ENCODE data around the gene TXNDC8. TPM values are rescaled to one million over a fixed set of nuclear protein-coding genes. Genes with fewer than 3 reads are reported as not detected.

TXNDC8 gene
- total RNA-seq, 2 donors from 2014 or later = not detected

- Histone ChIP-seq H3K4me1 (no peaks in the 10 kb centered on the region), H3K27me3 (no peaks in the 10 kb centered on the region), H3K4me3 (no peak overlapping the region), H3K9me3 (no peaks in the 10 kb centered on the region), H3K36me3 (no peaks in the 10 kb centered on the region), H3K27ac (no peak overlapping the region)
- DNase-seq (ENCODE audit: low spot score) = no peak
- no peak for TF ChIP-seq CTCF (IDR thresholded peaks at IDR 0.05)
Measured at GRCh38 chr9:110343551-110343950, 5.9 kb upstream of the TXNDC8 start.

GRCh38 chr9:110340306-110340705, 2.6 kb upstream of the TXNDC8 start:
- Histone ChIP-seq H3K36me3 (no peaks in the 10 kb centered on the region), H3K4me3 (no peak overlapping the region), H3K4me1 (no peaks in the 10 kb centered on the region), H3K27ac (no peak overlapping the region), H3K27me3 (no peaks in the 10 kb centered on the region), H3K9me3 (no peaks in the 10 kb centered on the region)
- TF ChIP-seq CTCF (IDR thresholded peaks at IDR 0.05) = no peak
- no peak for DNase-seq (ENCODE audit: low spot score)

- Histone ChIP-seq H3K36me3 (no peaks in the 10 kb centered on the region), H3K4me3 (no peak overlapping the region), H3K4me1 (no peaks in the 10 kb centered on the region), H3K9me3 (no peaks in the 10 kb centered on the region), H3K27ac (no peak overlapping the region), H3K27me3 (no peaks in the 10 kb centered on the region)
- TF ChIP-seq CTCF (IDR thresholded peaks at IDR 0.05) = no peak
- no peak for DNase-seq (ENCODE audit: low spot score)
Measured at GRCh38 chr9:110338143-110338542, 480 bp upstream of the TXNDC8 start.

- no peaks in the 10 kb centered on the region for H3K27me3 ChIP-seq
- DNase-seq (ENCODE audit: low spot score) = no peak
- H3K27ac ChIP-seq = no peak overlapping the region
- H3K9me3 ChIP-seq = no peaks in the 10 kb centered on the region
- no peak for TF ChIP-seq CTCF (IDR thresholded peaks at IDR 0.05)
- no peaks in the 10 kb centered on the region for H3K4me1 ChIP-seq
- no peak overlapping the region for H3K4me3 ChIP-seq
- H3K36me3 ChIP-seq = no peaks in the 10 kb centered on the region
Measured at GRCh38 chr9:110336363-110336762, 1.3 kb downstream of the TXNDC8 start.

GRCh38 chr9:110334871-110335270, 2.8 kb downstream of the TXNDC8 start:
- no peak for TF ChIP-seq CTCF (IDR thresholded peaks at IDR 0.05)
- no peaks in the 10 kb centered on the region for H3K27me3 ChIP-seq
- DNase-seq (ENCODE audit: low spot score) = no peak
- no peaks in the 10 kb centered on the region for H3K9me3 ChIP-seq
- H3K4me3 ChIP-seq = no peak overlapping the region
- H3K27ac ChIP-seq = no peak overlapping the region
- H3K4me1 ChIP-seq = no peaks in the 10 kb centered on the region
- no peaks in the 10 kb centered on the region for H3K36me3 ChIP-seq

- no peak for DNase-seq (ENCODE audit: low spot score)
- H3K27ac ChIP-seq = no peak overlapping the region
Measured at GRCh38 chr9:110334183-110334582, 3.5 kb downstream of the TXNDC8 start.

More at GRCh38 chr9:110334183-110334582, 3.5 kb downstream of the TXNDC8 start:
- no peaks in the 10 kb centered on the region for H3K4me1 ChIP-seq
- H3K27me3 ChIP-seq = no peaks in the 10 kb centered on the region
- no peak overlapping the region for H3K4me3 ChIP-seq
- no peak for TF ChIP-seq CTCF (IDR thresholded peaks at IDR 0.05)
- H3K9me3 ChIP-seq = no peaks in the 10 kb centered on the region
- H3K36me3 ChIP-seq = no peaks in the 10 kb centered on the region

All from right atrium auricular region (tissue), 2 donors.